HG02588 (cell line): ENCODE data around the gene KRT77.
"Not testable (repeated sequence)": the region's sequence is repeated elsewhere in the genome, so short reads cannot be mapped to it uniquely, and the experiment has no call there.

Experiments used
- ATAC-seq: cut with Tn5 transposase; IDR thresholded peaks from one replicate; pipeline ENCODE4 v1.9.1; 2021; ENCODE audit warnings: mild to moderate bottlenecking, moderate library complexity; ENCODE audit not compliant: unreplicated experiment

Gene KRT77

DNA sequence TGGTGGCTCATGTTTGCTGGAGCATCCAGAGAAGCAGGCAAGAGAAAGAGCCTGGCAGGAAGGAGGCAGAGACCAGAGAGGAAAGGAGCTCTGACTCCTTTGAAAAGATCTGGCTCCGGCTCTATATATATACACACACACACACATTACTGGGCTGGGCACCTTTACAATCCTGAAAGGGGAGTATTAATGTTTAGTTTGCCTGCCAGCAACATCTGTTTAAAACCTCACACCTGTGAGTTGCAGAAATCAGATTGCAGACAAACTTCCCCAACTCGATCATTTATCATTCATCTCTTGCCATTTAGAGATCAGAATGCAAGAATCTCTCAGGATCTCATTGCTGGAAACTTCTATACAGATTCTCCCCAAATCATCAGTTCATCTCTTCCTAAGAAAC lies at the start of gene KRT77:
TSS of gene KRT77 (minus strand) at position 101 of the 400 bp plus-strand sequence. CDS start at position 11, 90 bp downstream.
- no peak for ATAC-seq

DNA sequence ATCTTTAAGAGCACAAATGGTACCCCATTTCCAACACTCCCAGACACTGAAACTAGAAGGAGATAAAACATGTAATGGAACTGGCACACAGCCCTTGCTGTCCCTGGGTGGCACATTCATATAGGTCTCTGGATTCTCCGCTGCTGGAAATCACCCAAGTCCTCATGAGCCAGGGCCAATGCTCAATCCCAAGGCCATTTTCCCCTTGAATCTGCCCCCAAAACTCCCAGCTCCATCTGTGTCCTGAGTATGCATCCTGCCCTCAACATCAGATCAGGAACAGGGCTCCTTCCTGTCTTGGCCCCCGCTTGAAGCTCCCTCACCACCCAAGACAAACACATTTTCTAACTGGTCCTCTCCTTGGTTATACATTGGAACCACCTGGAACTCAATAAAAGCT lies 49.2 kb upstream of the KRT77 start:
- ATAC-seq, result no peak

DNA sequence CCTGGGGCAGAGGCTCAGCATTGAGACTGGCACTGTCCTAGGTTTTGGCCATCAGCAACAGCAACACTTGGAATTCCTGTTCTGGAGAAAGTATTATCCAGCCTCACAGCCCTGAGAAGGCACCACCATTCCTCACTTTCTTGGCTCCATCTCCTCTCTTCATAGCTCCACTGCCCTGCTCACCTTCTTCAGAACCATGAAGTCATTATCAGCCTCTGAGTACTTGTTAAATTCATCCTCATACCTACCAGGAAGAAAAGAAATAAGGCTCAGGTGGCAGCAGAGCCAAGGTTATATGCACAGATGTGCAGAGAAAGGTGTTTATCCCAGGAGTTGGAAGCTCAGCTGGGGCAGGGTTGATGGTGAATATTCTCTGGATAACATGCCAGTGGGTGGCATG lies 48.5 kb upstream of the KRT77 start:
- no peak for ATAC-seq

DNA sequence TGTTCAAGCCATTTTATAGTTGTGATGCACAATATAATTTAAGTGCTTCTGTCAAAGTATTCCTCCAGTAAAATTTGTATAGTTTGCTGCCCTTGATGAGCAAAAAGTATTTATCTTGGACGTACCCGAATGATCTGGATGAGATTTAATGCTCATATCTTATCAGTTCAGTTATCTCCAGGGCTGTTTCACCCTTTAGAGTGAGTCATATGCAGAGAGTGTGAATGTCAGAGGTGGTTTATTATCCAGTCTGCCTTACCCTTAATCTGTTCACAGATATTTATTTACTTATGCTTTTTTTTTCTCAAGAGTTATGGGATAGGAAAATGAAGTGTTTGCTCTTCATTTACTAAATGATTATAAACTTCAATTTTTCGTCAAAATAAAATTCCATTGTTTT lies 47.2 kb upstream of the KRT77 start:
- not testable (repeated sequence) for ATAC-seq

DNA sequence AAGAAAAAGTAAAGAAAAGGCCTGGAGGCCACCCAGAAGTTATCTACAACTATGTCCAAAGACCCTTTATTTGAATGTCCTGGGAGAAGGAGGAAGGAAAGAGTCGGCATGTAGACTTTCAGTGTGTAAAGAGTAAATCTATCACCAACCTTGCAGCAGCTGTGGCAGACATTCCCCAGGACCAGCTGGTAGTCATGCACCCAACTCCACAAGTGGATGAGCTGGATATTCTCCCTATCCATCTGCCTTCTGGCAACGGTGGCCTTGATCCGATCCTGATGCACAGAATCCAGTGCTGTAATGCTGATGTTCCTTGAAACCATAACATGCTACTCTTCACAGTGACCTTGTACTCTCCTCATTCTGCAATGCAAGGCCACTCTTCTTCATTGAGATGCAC lies 46.5 kb upstream of the KRT77 start:
- ATAC-seq, result no peak

DNA sequence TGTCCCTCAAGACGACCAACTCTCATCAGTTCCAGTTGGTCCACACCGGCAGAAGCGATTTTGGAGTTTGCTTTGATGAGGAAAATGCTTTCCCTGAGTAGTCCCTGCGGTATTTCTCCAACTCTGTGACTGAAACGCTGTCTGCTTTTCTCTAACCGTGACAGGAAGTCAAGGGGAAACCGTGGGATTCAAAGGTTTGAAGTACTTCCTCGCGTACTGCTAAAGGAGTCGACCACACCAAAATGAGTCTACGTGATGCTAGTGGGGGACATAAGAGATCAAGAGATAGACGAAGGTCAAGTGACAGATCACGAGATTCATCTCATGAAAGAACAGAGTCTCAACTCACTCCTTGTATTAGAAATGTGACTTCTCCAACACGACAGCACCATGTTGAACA lies 45.3 kb upstream of the KRT77 start:
- no peak for ATAC-seq

DNA sequence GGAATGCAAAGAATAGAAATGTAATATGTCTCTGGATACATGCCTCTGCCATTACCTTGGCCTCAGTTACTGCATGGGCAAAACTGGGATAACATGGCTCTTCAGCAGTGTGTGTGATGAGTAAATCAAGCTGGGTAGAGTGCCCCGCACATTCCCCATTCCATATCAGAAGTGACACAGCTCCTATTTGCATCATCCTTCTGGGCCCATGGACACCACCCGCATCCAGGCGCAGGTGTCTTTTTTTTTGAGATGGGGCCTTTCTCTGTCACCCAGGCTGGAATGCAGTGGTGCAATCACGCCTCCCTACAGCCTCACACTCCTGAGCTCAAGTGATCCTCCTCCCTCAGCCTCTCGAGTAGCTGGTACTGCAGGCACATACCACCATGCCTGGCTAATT lies 42.2 kb upstream of the KRT77 start:
- no peak for ATAC-seq

DNA sequence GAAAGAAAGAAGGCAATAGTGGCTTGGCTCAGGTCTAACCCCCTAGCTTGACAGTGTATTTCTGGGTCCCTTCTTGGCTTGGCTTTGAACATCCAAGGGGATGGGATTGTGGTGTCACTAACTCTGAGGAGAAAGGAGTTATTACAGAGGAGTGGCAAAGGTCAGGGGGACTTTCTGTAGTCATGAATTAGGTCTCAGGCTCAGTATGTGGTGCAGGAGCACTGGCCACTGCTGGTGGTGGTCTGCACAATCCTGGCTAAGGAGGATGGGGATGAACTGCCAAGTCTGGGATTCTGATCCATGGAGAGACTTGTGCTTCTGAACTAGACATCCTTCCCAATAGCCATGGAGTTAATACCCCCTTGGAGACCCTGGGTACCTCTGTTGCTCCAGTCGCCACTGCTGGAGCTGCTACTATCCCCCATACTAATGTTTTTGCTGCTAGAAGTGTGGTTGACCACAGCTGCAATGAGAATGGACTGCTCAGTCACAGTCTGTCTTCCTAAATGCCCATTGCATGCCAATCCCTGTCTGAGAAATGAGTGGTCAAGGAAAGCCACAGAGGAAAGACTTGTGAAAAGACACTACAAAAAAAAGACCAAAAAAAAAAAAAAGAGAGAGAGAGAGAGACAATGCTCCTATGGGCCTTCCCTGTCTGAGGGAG lies 41.3 kb upstream of the KRT77 start:
- no peak for ATAC-seq

DNA sequence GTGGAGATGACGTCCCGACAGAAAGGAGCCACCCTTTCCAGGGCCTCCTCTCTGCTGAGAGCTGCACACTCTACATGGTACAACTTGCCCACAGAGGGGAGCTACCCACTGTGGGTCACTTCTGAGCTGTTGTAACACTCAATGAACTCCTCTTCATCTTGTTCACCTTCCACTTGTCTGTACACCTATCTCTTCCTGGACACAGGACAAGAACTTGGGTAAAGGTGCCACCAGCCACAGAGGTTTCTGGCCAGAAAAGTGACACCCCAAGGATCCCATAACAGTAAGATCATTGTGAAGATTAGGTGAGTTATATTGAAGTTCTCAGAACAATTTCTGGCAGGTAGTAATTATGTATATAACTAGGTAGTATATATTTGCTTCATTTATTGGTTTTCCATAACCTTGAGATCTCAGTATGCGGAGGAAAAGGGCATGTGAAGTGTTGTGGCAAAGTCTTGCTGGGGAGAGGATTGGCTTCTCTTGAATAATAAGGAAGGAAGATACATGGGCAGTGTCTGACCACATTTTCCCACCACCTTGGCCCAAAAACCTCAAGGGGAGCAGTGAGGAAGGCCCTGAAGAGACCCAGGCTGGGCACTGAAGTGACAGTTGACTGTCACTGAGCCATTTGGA lies 39.6 kb upstream of the KRT77 start:
- no peak for ATAC-seq

DNA sequence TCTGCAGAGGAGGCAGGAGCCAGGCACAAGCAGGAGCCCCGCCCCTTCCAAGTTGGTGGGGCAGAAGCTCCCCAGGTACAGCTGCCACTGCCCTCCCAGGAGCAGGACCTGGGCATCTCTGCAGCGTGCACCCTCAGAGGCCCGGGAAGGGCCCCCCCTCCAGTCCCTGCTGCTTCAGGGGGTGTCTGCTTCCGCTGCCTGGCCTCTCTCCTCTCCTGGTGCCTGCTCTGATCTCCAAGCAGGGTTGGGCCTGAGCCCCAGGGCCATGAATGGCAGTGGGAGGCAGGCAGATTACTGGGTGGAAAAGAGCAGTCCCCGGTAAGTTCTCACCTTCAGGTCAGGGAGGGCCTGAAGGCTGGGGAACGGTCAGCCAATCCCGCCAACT lies 38.9 kb upstream of the KRT77 start:
- ATAC-seq, result no peak

DNA sequence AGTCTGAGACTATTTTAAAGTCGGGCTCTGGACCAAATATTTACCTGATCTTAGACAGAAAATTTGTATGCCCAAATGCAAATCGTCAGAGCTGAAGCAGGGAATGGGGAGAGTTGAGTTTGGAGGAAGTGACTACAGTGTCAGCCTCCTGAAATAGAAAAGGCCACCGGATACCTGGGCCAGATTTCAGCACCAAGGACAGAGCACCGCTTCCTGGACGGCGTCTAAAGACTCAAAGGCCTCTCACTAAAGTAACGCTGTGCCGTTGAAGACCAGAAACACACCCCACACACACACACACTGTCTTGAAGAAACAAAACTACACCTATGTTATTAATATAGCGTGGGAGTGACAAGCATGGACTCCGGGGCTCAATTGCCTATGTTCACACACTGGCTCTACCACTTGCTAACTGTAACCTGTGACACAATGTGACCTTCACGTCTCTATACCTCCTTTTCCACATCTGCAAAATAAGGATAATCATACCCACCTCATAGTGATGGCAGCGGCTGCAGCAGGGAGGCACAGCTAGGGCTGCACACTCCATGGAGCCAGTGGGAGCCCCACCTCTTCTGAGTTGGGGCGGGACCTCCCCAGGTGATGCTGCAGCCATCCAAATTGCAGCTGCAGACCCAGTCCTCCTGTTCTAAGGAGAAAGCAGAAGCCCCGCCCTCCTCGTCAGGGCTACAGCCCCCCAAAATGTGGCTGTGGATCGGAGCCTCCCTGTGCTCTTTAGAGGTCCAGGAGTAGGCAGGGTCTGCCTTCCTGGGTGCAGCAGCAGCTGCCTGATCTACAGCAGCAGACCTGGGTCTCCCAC lies 38.3 kb upstream of the KRT77 start:
- ATAC-seq, result no peak

DNA sequence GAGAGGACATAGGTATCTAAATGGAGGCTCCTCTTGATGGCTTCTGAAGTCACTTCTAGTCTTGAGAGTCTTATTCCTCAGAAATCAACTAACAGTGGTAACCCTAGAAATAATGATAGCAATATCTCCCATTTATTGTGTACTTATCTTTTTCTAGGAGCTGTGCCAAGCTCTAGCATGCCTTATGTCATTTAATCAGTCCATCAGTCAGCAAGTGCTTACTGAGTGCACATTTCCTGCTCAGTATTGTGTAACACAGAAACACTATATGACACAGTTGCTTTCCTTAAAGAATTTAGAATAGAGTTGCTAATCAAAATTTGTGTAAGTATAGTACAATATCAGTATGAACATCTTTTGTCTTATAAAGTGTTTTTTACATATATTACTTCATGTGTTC lies 37.3 kb upstream of the KRT77 start:
- ATAC-seq, result no peak

DNA sequence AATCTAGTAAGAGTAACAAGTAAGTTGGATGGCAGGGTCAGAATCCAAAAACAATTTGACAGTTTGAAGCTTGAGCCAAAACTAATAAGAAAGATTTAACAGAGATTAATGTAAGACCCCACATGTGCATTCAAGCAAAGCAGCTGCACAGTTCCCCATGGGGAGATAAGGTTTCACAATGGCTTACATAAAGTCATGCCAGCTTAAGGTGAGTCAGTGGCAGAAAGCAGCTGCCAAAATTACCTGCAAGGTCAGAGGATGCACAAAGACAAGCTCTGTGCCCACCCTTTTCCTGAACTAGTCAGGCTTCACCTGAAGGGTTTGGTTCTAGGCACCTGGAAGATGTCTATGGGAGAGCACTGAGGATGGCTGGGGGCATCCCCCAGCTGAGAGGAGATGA lies 36.6 kb upstream of the KRT77 start:
- ATAC-seq, result no peak

DNA sequence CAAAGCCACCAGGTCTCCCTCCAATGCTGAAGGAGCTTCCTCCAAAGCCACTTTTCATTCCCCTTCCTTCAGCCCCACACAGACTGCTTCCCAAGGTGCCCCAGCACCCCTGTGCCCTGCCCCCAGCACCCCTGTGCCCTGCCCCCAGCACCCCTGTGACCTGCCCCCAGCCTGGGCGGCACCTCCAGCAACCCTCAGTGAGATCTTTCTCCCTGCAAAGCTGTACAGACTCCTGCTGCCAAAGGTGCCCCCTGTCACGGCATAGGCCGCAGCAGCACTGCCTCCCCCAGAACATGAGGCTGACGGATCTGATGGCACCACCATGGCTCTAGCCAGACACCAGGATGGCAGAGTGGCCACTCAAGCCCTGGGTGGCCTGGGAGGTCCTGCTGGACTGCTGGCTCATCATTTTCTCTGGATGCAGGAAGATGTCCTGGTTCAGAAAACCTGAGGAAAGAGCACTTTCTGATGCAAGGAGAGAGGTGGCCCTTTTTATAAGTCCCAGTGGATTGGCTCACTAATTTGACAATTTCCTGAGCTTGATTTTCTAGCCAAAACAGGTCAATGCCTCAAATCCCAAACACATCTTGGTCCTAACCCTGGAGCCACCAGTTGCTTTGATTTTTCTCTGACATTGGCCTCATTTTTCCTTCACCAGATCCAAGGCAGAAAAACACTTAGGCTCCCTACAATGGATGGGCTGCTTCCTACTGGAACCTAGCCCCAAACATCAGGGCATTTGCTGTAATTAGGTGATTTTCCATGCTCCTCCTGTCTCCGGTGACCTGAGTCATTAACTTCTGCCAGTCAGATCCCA lies 32.7 kb upstream of the KRT77 start:
- ATAC-seq, result no peak

DNA sequence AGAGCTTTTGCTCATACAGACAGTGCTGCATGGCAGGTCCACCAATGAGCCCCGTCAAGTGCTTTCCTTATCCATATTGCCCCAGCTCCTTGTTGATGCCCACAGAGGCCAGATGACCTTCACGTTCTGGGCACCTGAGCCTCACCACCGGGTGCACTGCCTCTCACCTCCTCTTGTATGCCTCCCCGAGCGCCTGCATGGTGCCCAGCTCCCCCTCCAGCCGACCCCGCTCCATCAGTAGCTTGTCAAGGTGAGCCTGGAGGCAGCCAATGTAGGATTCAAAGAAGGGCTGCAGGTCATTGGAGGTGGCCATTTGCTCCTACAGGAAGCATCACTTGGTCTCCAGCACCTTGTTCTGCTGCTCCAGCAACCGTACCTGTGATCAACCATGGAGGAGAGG lies 31.8 kb upstream of the KRT77 start:
- ATAC-seq, result no peak

DNA sequence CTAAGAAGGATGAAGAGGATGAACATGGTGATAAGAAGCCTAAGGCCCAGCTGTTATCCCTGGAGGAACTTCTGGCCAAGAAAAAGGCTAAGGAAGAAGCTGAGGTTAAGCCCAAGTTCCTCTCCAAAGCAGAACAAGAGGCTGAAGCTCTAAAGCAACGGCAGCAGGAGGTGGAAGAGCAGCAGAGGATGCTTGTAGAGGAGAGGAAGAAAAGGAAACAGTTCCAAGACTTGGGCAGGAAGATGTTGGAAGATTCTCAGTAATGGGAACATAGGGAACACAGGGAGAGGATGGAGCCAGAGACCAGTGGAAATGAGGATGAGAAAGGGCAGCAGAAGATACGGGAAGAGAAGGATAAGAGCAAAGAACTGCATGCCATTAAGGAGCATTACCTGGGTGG lies 27.5 kb upstream of the KRT77 start:
- no peak for ATAC-seq

DNA sequence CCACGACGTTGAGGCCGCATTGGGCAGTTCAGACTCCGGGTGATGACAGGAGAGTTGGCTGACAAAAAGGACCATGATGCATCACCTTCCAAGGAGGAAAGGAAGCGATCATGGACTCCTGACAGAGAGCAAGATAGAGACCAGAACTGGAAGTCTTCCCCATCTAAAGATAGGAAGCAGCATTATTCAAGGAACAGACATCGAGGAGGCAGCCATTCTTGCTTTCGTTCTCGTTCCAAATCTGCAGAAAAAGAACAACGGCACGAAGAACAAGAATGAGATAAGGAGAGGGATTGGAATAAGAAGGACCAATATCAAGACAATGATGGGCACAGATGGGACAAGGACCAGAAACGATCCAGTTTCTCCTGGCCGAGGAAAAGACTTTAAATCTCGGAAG lies 27.1 kb upstream of the KRT77 start:
- no peak for ATAC-seq

DNA sequence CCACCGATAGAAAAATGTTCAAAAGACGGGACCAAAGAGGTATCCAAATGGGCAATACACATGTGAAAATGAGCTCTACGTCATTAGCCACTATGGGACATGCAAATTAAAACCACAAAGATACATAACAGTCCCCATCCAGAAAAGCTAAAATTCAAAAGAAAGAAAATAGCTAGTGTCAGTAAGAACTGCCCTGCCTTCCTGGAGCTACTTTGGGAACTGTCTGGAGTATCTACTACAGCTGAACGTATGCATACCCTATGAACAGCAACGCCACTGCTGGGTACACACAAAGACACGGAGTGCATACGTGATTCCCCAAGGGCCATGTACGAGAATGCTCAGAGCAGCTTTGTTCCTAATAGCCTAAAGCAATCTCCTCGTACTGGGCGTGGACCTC lies 25.8 kb upstream of the KRT77 start:
- ATAC-seq, result no peak

DNA sequence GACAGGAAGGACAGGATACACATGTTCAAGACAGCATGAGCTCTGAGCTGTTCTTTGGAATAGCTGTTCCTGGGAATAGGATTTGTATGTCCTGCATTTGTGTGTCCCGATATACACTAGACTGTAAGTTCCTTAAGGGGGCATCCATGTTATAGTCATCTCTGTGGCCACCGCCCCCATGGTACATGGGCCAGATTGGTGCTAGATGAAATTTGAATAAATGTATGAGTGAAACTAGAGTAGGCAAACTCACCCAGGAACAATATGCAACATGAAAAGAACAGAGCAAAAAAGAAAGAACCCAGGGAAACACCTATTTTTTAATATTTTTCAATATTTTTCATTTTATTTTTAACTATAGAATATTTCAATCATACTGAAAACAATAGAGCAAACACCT lies 25.1 kb upstream of the KRT77 start:
- no peak for ATAC-seq

DNA sequence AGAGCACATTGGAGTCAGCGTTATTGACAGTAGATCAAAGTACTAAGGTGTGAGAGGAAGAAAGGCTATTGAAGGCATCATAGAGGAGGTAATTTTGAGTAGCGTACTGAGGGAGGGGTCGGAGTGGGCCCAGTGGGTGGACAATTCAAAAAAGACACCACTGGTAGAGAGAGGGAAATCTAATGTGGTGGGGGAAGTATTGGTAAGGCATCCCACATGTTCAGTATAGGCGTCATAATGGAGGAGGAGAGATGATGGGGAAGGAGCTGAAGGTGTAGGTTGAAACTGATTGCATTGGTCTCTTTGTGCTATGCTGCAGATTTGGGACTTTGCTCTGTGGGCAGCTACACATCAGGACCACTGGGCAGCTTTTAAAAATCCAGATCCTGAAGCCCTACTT lies 23.7 kb upstream of the KRT77 start:
- ATAC-seq, result no peak

DNA sequence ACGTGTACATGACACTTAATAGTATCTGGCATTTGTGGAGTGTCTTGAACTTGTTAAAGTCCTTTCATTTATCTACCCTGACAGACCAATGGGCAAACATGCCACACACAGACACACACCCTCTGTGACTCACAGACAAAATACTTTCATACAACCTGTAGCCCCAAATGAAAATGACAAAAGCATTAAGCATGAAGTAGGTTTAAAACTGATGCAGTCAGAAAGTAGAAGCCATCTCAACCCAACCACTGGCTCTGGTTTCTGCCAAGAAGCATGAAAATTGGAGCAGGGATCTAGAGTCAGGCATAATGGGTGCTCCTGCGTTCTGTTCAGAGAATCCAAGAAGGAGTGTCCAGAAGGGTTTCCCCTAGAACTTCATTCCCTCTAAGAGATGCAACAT lies 23.1 kb upstream of the KRT77 start:
- no peak for ATAC-seq
